Lung (tissue), 12 donors: ENCODE measurements around the gene KCNJ14. TPM values are rescaled to one million over a fixed set of nuclear protein-coding genes. Genes with fewer than 3 reads are reported as not detected.

Experiments
- ATAC-seq: fragments of 200-7000 bp; cut with Tn5 transposase; one replicate; pipeline ENCODE4 v1.9.1; 2020; ENCODE audit warnings: moderate number of reproducible peaks; ENCODE audit not compliant: insufficient read depth, low FRiP score
- DNase-seq, 3 donors: peaks; one replicate each; pipeline ENCODE4 v3.0.0-alpha.2; 2013 to 2017
- H3K27ac ChIP-seq, 2 donors: one replicate each; pipeline ENCODE4 v1.5.1; 2013; ENCODE audit warnings: mild to moderate bottlenecking in 2 of 2, moderate library complexity in 2 of 2, control low read depth in 1 of 2, inconsistent platforms in 1 of 2, low read depth in 1 of 2, low read length in 1 of 2
- H3K27me3 ChIP-seq, 3 donors: one replicate each; pipeline ENCODE4 v1.5.1; 2013; ENCODE audit warnings: low read length in 2 of 3; ENCODE audit not compliant: control insufficient read depth in 3 of 3, insufficient read depth in 3 of 3
- H3K36me3 ChIP-seq, 4 donors: one replicate each; pipeline ENCODE4 v1.5.1; 2013; ENCODE audit warnings: low read length in 4 of 4, mild to moderate bottlenecking in 1 of 4, moderate library complexity in 1 of 4; ENCODE audit not compliant: control insufficient read depth in 4 of 4, insufficient read depth in 4 of 4
- H3K4me1 ChIP-seq, 5 donors: one replicate each; pipeline ENCODE4 v1.5.1; 2013; ENCODE audit warnings: low read length in 5 of 5, mild to moderate bottlenecking in 2 of 5, moderate library complexity in 1 of 5; ENCODE audit not compliant: control insufficient read depth in 5 of 5, insufficient read depth in 5 of 5
- H3K4me3 ChIP-seq: one replicate; pipeline ENCODE4 v1.5.1; 2013; ENCODE audit warnings: mild to moderate bottlenecking, control low read depth, moderate library complexity
- H3K9ac ChIP-seq, 2 donors: one replicate each; pipeline ENCODE4 v1.5.1; 2013; ENCODE audit warnings: low read length in 2 of 2, control low read depth in 1 of 2; ENCODE audit not compliant: insufficient read depth in 1 of 2
- H3K9me3 ChIP-seq, 4 donors: one replicate each; pipeline ENCODE4 v1.5.1; 2013; ENCODE audit warnings: low read length in 3 of 4, mild to moderate bottlenecking in 1 of 4, moderate library complexity in 1 of 4; ENCODE audit not compliant: control insufficient read depth in 4 of 4, insufficient read depth in 3 of 4
- CTCF ChIP-seq: IDR thresholded peaks from 2 replicates; pipeline ENCODE4 v1.5.1; 2012; ENCODE audit warnings: mild to moderate bottlenecking; ENCODE audit errors: control extremely low read depth, extremely low read depth
- WGBS, 2 donors: extraction: QIAGEN DNeasy Blood & Tissue Kit; methylation state at CpG; one replicate each; pipeline ENCODE4 v1.1.7; 2013; 5-methylcytosine and 5-hydroxymethylcytosine counted together
- polyA plus RNA-seq, 2 donors: library from polyadenylated mRNA; stranded (reverse); fragments of 200-250 nt; gene quantifications; one replicate each; pipeline ENCODE4 v1.2.1, GENCODE V29; 2013
- total RNA-seq, 2 donors: library from RNA; depleted of rRNA in 1 of 2; stranded (reverse); fragments of >200 nt in 1 of 2; gene quantifications; one replicate each; pipeline ENCODE4 v1.2.1, GENCODE V29; 2014 to 2021
- donor health status: control.
- donor health status: control.
- donor health status: Bipolar disorder and iron deficiency.
- donor health status: healthy.
- donor health status: DM: yes; HTN: yes; CAD: no.

KCNJ14 gene
- total and polyA plus RNA-seq, 4 donors = 0.21 to 0.83 (median 0.59) TPM

DNA sequence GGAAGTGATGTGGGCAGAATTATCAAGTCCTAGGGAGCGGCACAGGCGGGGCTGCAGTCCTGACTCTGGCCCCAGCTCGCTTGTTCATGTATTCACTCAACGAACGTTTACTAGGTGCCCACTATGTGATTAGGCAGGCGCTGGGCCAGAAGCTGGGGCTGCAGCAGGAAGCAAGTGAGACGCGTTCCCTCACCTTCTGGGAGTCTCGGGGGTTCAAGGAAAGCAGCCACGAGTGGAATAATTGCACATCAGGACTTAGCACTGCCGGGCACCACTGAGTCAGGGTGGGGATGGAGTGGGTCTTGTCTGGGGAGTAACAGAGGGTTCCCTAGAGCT is 58.7 kb downstream of the KCNJ14 start:
- WGBS, 2 donors = 43 to 48% methylated on average over 11 of the region's 11 CpGs
- H3K27ac ChIP-seq = no peak overlapping the region
- H3K36me3 ChIP-seq = no peaks in the 10 kb centered on the region
- H3K9me3 ChIP-seq = peaks cover 0 to 5% (median 0%) of the 10 kb centered on the region in 4 donors
- DNase-seq = no peak
- ATAC-seq = no peak
- peaks cover 0 to 10% (median 0%) of the 10 kb centered on the region in 5 donors for H3K4me1 ChIP-seq
- no peak overlapping the region for H3K4me3 ChIP-seq
- H3K27me3 ChIP-seq = peaks cover 0 to 27% (median 21%) of the 10 kb centered on the region in 3 donors
- no peak for TF ChIP-seq CTCF
- H3K9ac ChIP-seq = no peak overlapping the region

DNA sequence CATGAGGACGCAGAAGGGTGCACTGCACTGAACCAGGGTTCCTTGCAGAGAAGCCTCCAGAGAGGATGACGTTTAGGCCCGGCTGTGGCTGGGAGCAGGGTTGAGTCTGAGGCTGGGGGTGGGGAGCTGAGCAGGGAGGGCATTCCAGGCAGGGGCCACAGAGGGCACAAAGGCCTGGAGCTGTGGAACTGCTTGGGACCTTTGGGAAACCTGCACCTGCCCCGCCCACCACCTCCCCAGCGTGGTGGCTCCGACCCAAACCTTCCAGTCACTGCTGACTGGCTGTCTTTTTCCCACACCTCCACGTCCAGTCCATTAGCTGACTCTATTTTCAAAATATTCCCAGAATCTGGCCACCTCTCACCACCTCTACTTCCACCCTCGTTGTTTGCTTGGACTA is 61.2 kb downstream of the KCNJ14 start:
- Histone ChIP-seq H3K9ac (no peak overlapping the region), H3K4me1 (peaks cover 0 to 10% (median 0%) of the 10 kb centered on the region in 5 donors), H3K9me3 (peaks cover 0 to 5% (median 0%) of the 10 kb centered on the region in 4 donors), H3K27me3 (peaks cover 0 to 18% (median 17%) of the 10 kb centered on the region in 3 donors), H3K27ac (no peak overlapping the region), H3K36me3 (no peaks in the 10 kb centered on the region), H3K4me3 (no peak overlapping the region)
- DNase-seq = no peak
- TF ChIP-seq CTCF = no peak
- 84 to 85% methylated on average over 8 of the region's 8 CpGs for WGBS, 2 donors
- no peak for ATAC-seq

Other genes starting within 250 kb of the KCNJ14 start
- gene CARD8, start 199.7 kb upstream of the KCNJ14 start, total RNA-seq = 100 to 1,000 TPM in 1 of 2 donors, 10 to 100 TPM in 1; 53.8 to 114 TPM
- gene CARD8, start 199.7 kb upstream of the KCNJ14 start, polyA plus RNA-seq = 10 to 100 TPM; 43.0 to 52.6 TPM
- gene ZNF114, start 185.5 kb upstream of the KCNJ14 start, total RNA-seq = 1 to 10 TPM; 1.5 to 4.1 TPM
- under 1 TPM; 0.37 to 0.63 TPM for gene ZNF114, start 185.5 kb upstream of the KCNJ14 start, polyA plus RNA-seq
- gene EMP3, start 130.0 kb upstream of the KCNJ14 start, total RNA-seq = 100 to 1,000 TPM in 1 of 2 donors, 10 to 100 TPM in 1; 36.9 to 189 TPM
- gene EMP3, start 130.0 kb upstream of the KCNJ14 start, polyA plus RNA-seq = 100 to 1,000 TPM; 256 to 276 TPM
- gene TMEM143, start 91.6 kb upstream of the KCNJ14 start, total RNA-seq = 10 to 100 TPM; 10.9 to 12.3 TPM
- gene TMEM143, start 91.6 kb upstream of the KCNJ14 start, polyA plus RNA-seq = 1 to 10 TPM; 4.1 to 7.6 TPM
- gene SYNGR4, start 91.2 kb upstream of the KCNJ14 start, total RNA-seq = not detected
- not detected for gene SYNGR4, start 91.2 kb upstream of the KCNJ14 start, polyA plus RNA-seq
- 100 to 1,000 TPM; 101 to 142 TPM for gene KDELR1, start 64.0 kb upstream of the KCNJ14 start, total RNA-seq
- 100 to 1,000 TPM; 108 to 156 TPM for gene KDELR1, start 64.0 kb upstream of the KCNJ14 start, polyA plus RNA-seq
- gene GRIN2D, start 61.9 kb upstream of the KCNJ14 start, total RNA-seq = 1 to 10 TPM in 1 of 2 donors, under 1 TPM in 1; 0.54 to 1.0 TPM
- under 1 TPM; 0.26 to 0.32 TPM for gene GRIN2D, start 61.9 kb upstream of the KCNJ14 start, polyA plus RNA-seq
- gene GRWD1, start 9.6 kb upstream of the KCNJ14 start, total RNA-seq = 10 to 100 TPM; 14.6 to 38.1 TPM
- gene GRWD1, start 9.6 kb upstream of the KCNJ14 start, polyA plus RNA-seq = 10 to 100 TPM in 1 of 2 donors, 1 to 10 TPM in 1; 8.9 to 29.2 TPM
- gene CYTH2, start 13.8 kb downstream of the KCNJ14 start, total RNA-seq = 10 to 100 TPM; 45.3 to 72.5 TPM
- gene CYTH2, start 13.8 kb downstream of the KCNJ14 start, polyA plus RNA-seq = 10 to 100 TPM; 44.1 to 53.1 TPM
- 10 to 100 TPM in 1 of 2 donors, 1 to 10 TPM in 1; 3.1 to 10.7 TPM for gene LMTK3, start 56.3 kb downstream of the KCNJ14 start, total RNA-seq
- gene LMTK3, start 56.3 kb downstream of the KCNJ14 start, polyA plus RNA-seq = 1 to 10 TPM; 1.9 to 6.5 TPM
- gene SULT2B1, start 96.6 kb downstream of the KCNJ14 start, total RNA-seq = 10 to 100 TPM in 1 of 2 donors, 1 to 10 TPM in 1; 1.2 to 10.5 TPM
- 10 to 100 TPM; 10.9 to 22.9 TPM for gene SULT2B1, start 96.6 kb downstream of the KCNJ14 start, polyA plus RNA-seq
- not detected for gene SPACA4, start 151.2 kb downstream of the KCNJ14 start, total RNA-seq
- gene SPACA4, start 151.2 kb downstream of the KCNJ14 start, polyA plus RNA-seq = under 1 TPM; 0.03 to 0.16 TPM
- 10 to 100 TPM; 22.2 to 41.1 TPM for gene FAM83E, start 159.5 kb downstream of the KCNJ14 start, total RNA-seq
- 10 to 100 TPM; 32.3 to 43.8 TPM for gene FAM83E, start 159.5 kb downstream of the KCNJ14 start, polyA plus RNA-seq
- 1,000 to 10,000 TPM; 1,019 to 1,119 TPM for gene RPL18, start 163.6 kb downstream of the KCNJ14 start, total RNA-seq
- 1,000 to 10,000 TPM; 1,696 to 3,542 TPM for gene RPL18, start 163.6 kb downstream of the KCNJ14 start, polyA plus RNA-seq
- 10 to 100 TPM; 10.3 to 35.3 TPM for gene SPHK2, start 163.9 kb downstream of the KCNJ14 start, total RNA-seq
- gene SPHK2, start 163.9 kb downstream of the KCNJ14 start, polyA plus RNA-seq = 10 to 100 TPM; 18.3 to 19.8 TPM
- 10 to 100 TPM in 1 of 2 donors, 1 to 10 TPM in 1; 9.4 to 10.3 TPM for gene DBP, start 181.8 kb downstream of the KCNJ14 start, total RNA-seq
- gene DBP, start 181.8 kb downstream of the KCNJ14 start, polyA plus RNA-seq = 10 to 100 TPM in 1 of 2 donors, 1 to 10 TPM in 1; 6.8 to 16.8 TPM
- 1 to 10 TPM in 1 of 2 donors, under 1 TPM in 1; 0.88 to 5.4 TPM for gene CA11, start 190.6 kb downstream of the KCNJ14 start, total RNA-seq
- 10 to 100 TPM in 1 of 2 donors, 1 to 10 TPM in 1; 4.8 to 13.0 TPM for gene CA11, start 190.6 kb downstream of the KCNJ14 start, polyA plus RNA-seq
- under 1 TPM; 0.26 to 0.28 TPM for gene NTN5, start 217.4 kb downstream of the KCNJ14 start, total RNA-seq
- under 1 TPM; 0.11 to 0.28 TPM for gene NTN5, start 217.4 kb downstream of the KCNJ14 start, polyA plus RNA-seq
- gene FUT2, start 240.4 kb downstream of the KCNJ14 start, total RNA-seq = 1 to 10 TPM in 1 of 2 donors, under 1 TPM in 1; 0.40 to 5.6 TPM
- gene FUT2, start 240.4 kb downstream of the KCNJ14 start, polyA plus RNA-seq = 1 to 10 TPM; 4.4 to 6.5 TPM